Neural crest cell (in vitro differentiated cells): ENCODE results near the gene SDK1. TPM values are rescaled to one million over a fixed set of nuclear protein-coding genes. Genes with fewer than 3 reads are reported as not detected.

Experiments
- DNase-seq: peaks from one replicate; pipeline ENCODE4 v3.0.0; 2021; ENCODE audit warnings: low read depth, mixed read lengths, low spot score
- H3K27ac Mint-ChIP-seq: one replicate; pipeline ENCODE4 v1.8.0; 2021; ENCODE audit warnings: mild to moderate bottlenecking, mixed read lengths; ENCODE audit not compliant: unreplicated experiment
- H3K27me3 Mint-ChIP-seq: 2 replicates; pipeline ENCODE4 v1.8.0; 2021; ENCODE audit warnings: low read depth, mild to moderate bottlenecking, mixed read lengths
- H3K36me3 Mint-ChIP-seq: 2 replicates; pipeline ENCODE4 v1.8.0; 2021; ENCODE audit warnings: low read depth, mild to moderate bottlenecking, mixed read lengths
- H3K4me1 Mint-ChIP-seq: 2 replicates; pipeline ENCODE4 v1.8.0; 2021; ENCODE audit warnings: mixed read lengths
- H3K4me3 Mint-ChIP-seq: one replicate; pipeline ENCODE4 v1.8.0; 2021; ENCODE audit warnings: mild to moderate bottlenecking, mixed read lengths
- H3K9me3 Mint-ChIP-seq: 2 replicates; pipeline ENCODE4 v1.8.0; 2021; ENCODE audit warnings: mixed read lengths
- total RNA-seq: library from RNA; stranded (reverse); gene quantifications from 2 replicates; pipeline ENCODE4 v1.2.1, GENCODE V29; 2021
- TF ChIP-seq, protein P1 (sequence below): fragments of 200-600 bp; sonication (generic); conservative IDR thresholded peaks from 2 replicates; pipeline ENCODE4 v1.5.0; 2021; ENCODE audit warnings: antibody characterized with exemption, mild to moderate bottlenecking

Gene SDK1
- total RNA-seq, 1 donor from 2014 or later: 11.6 TPM

- DNase-seq: no peak
- no peaks in the 10 kb centered on the region for H3K27me3 Mint-ChIP-seq
- TF ChIP-seq, protein P1, sequence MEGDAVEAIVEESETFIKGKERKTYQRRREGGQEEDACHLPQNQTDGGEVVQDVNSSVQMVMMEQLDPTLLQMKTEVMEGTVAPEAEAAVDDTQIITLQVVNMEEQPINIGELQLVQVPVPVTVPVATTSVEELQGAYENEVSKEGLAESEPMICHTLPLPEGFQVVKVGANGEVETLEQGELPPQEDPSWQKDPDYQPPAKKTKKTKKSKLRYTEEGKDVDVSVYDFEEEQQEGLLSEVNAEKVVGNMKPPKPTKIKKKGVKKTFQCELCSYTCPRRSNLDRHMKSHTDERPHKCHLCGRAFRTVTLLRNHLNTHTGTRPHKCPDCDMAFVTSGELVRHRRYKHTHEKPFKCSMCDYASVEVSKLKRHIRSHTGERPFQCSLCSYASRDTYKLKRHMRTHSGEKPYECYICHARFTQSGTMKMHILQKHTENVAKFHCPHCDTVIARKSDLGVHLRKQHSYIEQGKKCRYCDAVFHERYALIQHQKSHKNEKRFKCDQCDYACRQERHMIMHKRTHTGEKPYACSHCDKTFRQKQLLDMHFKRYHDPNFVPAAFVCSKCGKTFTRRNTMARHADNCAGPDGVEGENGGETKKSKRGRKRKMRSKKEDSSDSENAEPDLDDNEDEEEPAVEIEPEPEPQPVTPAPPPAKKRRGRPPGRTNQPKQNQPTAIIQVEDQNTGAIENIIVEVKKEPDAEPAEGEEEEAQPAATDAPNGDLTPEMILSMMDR: no peak
- H3K36me3 Mint-ChIP-seq: no peaks in the 10 kb centered on the region
- H3K27ac Mint-ChIP-seq: no peak overlapping the region
- H3K4me1 Mint-ChIP-seq: peaks cover 23% of the 10 kb centered on the region
- H3K4me3 Mint-ChIP-seq: no peak overlapping the region
- no peaks in the 10 kb centered on the region for H3K9me3 Mint-ChIP-seq
These were observed 833.2 kb downstream of the SDK1 start for GRCh38 chr7:4134204-4134603.

- TF ChIP-seq, protein P1: no peak
- Mint-ChIP-seq H3K4me3 (no peak overlapping the region), H3K27ac (no peak overlapping the region), H3K9me3 (no peaks in the 10 kb centered on the region), H3K36me3 (no peaks in the 10 kb centered on the region), H3K27me3 (no peaks in the 10 kb centered on the region), H3K4me1 (peaks cover 27% of the 10 kb centered on the region)
- no peak for DNase-seq
These were observed 833.6 kb downstream of the SDK1 start for GRCh38 chr7:4134631-4135030.

DNA sequence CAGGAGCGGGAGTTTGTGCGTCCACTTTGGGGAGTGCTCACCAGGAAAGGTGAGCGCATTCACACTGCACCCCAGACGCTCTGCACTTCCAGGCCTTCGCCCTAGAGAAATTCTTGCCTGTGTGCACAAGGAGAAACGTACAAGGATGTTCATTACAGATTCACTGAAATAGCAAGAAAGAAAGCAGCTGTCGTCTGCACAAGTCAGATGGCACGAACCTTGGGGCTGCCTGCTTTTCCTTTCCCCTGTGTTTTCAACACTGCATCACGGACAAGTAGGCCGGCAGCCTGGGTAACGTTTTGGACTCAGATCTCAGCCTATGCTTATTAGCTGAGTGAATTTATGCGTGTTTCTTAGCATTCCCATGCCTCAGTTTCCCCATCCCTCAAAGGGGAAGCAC is 834.2 kb downstream of the SDK1 start:
- H3K27ac Mint-ChIP-seq: no peak overlapping the region
- no peak for DNase-seq
- H3K36me3 Mint-ChIP-seq: no peaks in the 10 kb centered on the region
- H3K4me1 Mint-ChIP-seq: peaks cover 33% of the 10 kb centered on the region
- TF ChIP-seq, protein P1: no peak
- no peaks in the 10 kb centered on the region for H3K9me3 Mint-ChIP-seq
- H3K27me3 Mint-ChIP-seq: no peaks in the 10 kb centered on the region
- H3K4me3 Mint-ChIP-seq: no peak overlapping the region

GRCh38 chr7:4136036-4136435 is 835.0 kb downstream of the SDK1 start:
- Mint-ChIP-seq H3K36me3 (no peaks in the 10 kb centered on the region), H3K4me3 (no peak overlapping the region), H3K4me1 (peaks cover 36% of the 10 kb centered on the region), H3K27me3 (no peaks in the 10 kb centered on the region), H3K27ac (no peak overlapping the region), H3K9me3 (no peaks in the 10 kb centered on the region)
- TF ChIP-seq, protein P1: no peak
- DNase-seq: no peak

DNA sequence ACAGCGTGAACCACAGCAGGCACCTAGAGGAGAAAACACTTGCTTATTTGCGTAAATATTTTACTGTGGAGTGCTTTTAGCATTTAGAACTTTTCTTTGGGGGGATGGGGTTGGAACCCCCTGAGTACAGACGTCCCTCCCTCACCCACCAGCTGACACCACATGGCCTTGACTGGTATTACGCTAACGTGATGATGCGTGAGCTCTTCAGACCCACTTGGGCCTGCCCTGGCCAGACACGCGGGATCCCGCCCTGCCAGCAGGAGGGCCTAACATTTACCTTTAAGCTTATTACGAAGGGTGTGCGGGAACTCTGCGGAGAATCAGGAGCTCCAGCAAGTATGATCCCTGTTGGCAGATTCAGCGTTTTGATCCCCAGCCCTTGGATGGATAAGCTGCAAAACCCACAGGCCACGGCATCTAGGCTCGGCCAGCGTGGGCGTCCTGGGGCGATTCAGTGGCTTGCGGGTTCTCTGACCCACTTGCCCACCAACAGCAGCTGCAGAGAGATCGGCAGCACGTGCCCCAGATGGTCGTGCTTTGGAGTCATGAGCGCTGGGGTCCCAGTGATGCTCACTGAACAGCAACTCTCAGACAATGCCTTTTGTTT is 835.6 kb downstream of the SDK1 start:
- DNase-seq: no peak
- no peak overlapping the region for H3K27ac Mint-ChIP-seq
- H3K27me3 Mint-ChIP-seq: no peaks in the 10 kb centered on the region
- no peak overlapping the region for H3K4me3 Mint-ChIP-seq
- peaks cover 36% of the 10 kb centered on the region for H3K4me1 Mint-ChIP-seq
- H3K9me3 Mint-ChIP-seq: no peaks in the 10 kb centered on the region
- TF ChIP-seq, protein P1: no peak
- no peaks in the 10 kb centered on the region for H3K36me3 Mint-ChIP-seq
